NCI-H82 treated with DMSO at 0.1 percent for 48 hours (cell line): ENCODE data around the gene LARP1.

ENCODE experiments used
- DNase-seq: peaks from one replicate; lab custom pipeline; 2025; ENCODE audit not compliant: unreplicated experiment; lab: John Stamatoyannopoulos, UW

LARP1 gene

DNA sequence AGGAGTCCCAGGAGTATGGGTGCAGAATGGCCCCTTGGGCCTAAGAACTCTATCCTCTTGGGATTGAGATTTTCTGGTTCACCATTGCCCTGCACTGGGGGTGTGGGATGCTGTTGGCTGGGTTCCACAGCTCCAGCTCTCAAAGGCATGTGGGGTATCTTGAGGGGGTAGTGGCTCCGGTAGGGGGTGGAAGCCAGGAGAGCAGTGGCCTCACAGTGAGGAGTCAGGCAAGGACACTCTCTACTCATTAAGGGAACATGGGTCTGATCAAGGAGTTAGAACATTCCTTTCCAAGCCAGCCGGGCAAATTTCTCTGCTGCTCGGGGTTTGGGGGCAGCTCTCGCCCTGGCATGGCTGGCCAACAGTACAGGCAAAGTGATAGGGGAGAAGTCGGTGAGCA lies 33.0 kb downstream of the LARP1 start:
- DNase-seq = no peak

DNA sequence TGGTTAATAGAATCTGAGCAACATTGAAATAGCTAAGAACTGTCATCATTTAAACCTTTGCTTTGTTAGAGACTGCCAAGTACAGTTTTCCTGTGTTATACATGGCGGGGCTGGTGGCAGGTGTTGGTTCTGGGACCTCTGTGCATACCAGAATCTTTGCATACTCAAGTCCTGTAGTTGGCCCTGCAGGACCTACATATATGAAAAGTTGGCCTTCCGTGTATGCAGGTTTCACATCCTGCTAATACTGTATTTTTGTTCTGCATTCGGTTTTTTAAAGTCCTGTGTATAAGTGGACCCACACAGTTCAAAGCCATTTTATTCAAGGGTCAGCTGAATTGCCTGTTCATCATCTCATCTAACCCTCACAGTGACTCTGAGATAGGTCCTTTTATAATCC lies 36.4 kb downstream of the LARP1 start:
- DNase-seq = no peak

GRCh38 chr5:154793599-154794524 lies 38.7 kb downstream of the LARP1 start:
- DNase-seq = no peak

DNA sequence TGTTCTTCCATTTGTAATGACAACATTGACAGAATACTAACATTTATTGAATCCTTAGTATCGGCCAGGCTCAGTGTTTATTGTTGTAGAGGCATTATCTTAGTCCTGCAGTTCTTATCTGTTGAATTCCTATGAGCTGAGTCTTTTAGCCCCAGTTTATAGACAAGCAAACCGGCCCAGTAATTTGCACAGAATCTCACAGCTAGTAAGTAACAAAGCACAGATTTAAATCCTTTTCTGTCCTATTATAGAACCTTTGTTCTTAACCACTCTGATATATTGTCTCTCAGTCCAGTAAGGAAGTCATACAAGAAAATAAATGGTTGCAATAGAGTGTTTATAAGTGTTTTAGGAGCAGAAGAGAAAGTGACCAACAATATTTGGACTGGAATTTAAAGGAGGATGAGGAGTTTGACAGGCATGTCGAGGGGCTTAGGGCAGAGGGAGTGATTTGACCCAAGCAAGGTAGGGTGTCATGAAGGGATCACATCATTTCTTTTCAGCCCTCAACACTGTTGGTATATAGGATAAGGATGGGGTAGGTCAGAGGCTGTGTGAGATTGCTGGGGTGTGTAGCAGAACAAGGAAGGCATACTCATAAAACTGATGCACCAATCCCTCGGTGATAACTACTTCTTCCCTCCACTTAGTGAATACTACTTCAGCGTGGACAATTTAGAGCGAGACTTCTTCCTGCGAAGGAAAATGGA lies 39.5 kb downstream of the LARP1 start:
- DNase-seq = no peak

GRCh38 chr5:154795235-154795596 lies 40.0 kb downstream of the LARP1 start:
- DNase-seq = no peak

DNA sequence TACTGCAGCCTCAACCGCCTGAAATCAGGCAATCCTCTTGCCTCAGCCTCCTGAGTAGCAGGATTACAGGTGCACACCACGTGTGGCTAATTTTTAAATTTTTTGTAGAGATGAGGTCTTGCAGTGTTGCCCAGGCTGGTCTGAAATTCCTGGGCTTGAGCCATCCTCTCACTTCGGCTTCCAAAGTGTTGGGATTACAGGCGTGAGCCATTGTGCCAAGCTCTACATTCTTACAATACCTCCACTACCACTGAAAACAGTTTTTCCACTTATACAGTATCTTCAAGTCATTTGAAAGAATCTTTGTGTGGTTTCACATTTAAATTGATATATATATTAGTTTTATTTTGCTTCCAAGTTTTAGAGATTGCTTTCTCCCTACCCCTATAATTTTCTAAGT lies 42.6 kb downstream of the LARP1 start:
- no peak for DNase-seq

DNA sequence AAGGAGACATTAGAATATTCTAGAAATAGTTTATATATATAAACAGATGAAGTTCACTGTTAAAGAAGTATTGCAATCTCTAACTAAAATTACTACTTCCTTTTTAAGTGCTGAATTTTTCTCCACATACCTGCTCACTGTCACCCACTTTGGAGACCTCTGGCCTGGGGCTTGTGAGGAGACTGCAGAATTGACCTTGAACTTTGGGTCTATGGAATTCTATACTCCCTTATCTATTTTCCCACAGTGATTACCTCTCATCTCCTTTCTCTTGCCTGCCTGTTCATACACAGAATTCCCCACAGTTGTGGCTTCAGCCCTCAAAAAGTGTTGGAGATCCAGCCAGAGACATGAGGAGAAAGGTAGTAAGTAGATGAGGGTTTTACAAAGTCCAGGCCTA lies 45.4 kb downstream of the LARP1 start:
- no peak for DNase-seq

- no peak for DNase-seq
Observed at GRCh38 chr5:154801083-154801482, 45.9 kb downstream of the LARP1 start.

DNA sequence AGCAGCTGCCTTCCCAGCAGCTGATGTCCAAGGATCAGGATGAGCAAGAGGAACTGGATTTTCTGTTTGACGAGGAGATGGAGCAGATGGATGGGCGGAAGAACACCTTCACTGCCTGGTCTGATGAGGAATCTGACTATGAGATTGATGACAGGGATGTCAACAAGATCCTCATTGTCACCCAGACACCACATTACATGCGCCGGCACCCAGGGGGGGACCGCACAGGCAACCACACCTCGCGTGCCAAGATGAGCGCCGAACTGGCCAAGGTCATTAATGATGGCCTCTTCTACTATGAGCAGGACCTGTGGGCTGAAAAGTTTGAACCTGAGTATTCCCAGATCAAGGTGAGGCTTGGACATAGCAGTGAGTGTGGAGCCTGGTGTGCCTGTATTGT lies 46.9 kb downstream of the LARP1 start:
- no peak for DNase-seq

DNA sequence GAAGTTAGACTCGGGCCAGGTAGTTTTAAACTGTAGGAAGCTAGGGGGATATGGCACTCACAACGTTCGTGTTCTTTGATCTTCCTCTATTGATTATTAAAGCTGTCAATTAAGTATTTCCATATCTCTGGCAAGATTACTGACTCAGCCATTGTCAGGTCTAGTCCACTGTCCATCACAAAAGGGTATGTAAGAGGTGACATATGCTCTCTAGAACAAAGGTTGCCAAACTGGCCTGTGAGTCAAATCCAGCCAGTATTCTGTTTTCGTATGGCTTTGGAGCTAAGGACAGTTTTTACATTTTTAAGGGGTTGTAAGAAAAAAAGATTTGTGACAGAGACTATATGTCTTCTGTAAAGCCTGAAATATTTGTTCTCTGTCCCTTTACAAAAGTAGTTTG lies 51.0 kb downstream of the LARP1 start:
- no peak for DNase-seq

DNA sequence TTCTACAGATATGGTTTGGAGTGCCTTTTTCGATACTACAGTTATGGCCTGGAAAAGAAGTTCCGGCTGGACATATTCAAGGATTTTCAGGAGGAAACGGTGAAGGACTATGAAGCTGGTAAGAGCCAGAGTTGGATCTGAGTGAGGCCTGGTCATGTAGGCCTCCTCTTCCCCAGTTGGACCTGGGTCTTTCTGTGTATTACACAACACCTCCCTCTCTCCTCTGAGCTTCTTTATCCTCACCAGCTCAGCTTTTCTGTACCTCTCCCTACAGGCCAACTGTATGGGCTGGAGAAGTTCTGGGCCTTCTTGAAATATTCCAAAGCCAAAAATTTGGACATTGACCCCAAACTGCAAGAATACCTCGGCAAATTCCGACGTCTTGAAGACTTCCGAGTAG lies 56.1 kb downstream of the LARP1 start:
- no peak for DNase-seq

- no peak for DNase-seq
Observed at GRCh38 chr5:154811653-154812465, 56.7 kb downstream of the LARP1 start.

DNA sequence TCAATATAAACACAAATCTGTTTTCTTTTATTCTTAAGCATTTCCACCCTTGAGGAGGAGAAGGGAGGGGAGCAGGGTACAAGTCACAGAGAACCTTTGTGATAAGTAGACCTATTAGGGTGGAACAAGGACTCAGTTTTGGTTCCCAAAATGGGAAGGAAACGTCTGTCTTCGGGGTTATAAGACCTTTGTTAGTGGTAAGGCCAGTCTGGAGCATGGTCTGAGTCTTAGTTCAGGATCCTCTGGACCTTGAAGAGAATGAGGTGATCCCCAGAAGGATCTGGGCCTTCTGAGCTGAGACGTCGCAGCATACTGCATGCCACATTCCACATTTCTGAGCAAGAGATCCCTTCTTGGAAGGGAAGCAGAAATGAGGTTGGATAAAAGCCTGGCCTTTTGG lies 58.0 kb downstream of the LARP1 start:
- DNase-seq = no peak

DNA sequence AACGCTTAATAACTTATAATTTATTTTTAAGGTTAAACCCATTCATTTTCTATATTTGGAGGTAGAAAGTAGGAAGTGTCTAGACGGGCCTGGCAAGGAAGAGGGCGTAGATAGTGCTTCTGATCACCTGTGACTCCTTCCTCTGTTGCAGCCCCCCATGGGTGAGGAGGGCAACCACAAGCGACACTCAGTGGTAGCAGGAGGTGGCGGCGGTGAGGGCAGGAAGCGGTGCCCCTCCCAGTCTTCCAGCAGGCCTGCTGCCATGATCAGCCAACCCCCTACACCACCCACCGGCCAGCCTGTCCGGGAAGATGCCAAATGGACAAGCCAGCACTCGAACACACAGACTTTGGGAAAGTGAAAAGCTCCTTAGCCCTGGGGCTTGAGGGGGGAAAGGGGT lies 58.6 kb downstream of the LARP1 start:
- DNase-seq = no peak

GRCh38 chr5:154815025-154815424 lies 59.8 kb downstream of the LARP1 start:
- DNase-seq = no peak

DNA sequence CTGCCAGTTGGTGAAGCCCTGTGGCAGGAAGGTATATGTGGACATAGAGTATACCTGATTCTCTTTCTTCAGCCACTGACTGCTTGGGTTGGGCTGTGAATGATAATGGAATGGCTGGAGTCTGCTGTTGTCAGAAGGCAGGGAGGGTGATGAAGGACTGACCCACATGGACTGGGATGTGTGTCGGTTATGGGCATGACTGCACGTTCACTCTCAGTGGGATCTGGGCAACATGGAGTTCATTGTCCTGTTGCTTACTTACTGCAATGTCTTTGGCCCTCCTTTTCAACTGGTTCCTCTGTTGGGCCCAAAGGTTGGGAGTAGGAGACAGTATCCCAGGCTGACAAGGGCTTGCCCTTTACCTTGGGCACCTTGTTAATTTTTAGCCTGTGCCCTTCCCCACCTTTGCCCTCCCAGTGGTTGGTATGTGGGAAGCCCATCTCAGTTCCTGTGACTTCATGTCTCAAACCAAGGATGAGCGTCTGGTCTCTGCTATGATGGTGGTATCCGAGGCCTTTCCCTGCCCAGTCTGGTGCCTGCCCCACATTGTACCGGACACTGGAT lies 60.6 kb downstream of the LARP1 start:
- no peak for DNase-seq

- no peak for DNase-seq
Observed at GRCh38 chr5:154816891-154817492, 61.8 kb downstream of the LARP1 start.

DNA sequence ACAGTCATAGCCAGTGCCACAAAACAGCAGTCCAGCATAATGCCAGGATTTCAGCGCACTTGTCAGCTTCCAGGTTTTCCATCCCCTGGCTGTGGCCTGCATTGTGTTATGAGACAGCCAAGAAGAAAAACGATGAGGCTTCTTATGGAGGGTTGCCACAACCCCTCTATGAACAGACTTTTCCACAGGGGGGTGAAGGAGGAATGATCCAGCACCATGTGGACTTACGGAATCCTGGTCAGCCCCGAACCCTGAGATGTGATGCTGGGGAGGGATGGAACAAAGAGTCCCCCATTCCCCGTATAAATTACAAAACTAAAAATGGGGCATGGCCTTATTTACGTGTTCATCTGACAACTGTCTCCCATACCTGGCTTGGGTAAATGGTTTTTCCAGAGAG lies 62.6 kb downstream of the LARP1 start:
- DNase-seq = no peak

- no peak for DNase-seq
Observed at GRCh38 chr5:154818471-154819116, 63.4 kb downstream of the LARP1 start.

- no peak for DNase-seq
Observed at GRCh38 chr5:154819546-154819945, 64.4 kb downstream of the LARP1 start.
